ENCODE measurements around the gene PTGR3. TPM values are rescaled to one million over a fixed set of nuclear protein-coding genes. Genes with fewer than 3 reads are reported as not detected.

PTGR3 gene
- total and polyA plus RNA-seq, 10 donors: 11.1 to 43.8 (median 30.0) TPM

- intact Hi-C loops (cut with DNase I; ENCODE audit: low total_unique reads): no loop called here
- no peak for DNase-seq
- peaks cover 0 to 7% (median 0%) of the 10 kb centered on the region in 6 donors for H3K36me3 ChIP-seq
- no peaks in the 10 kb centered on the region for H3K9me3 ChIP-seq
- TF ChIP-seq POLR2A (IDR thresholded peaks at IDR 0.05) (no peak), CTCF (IDR thresholded peaks at IDR 0.05 in 8 of 11, conservative IDR thresholded peaks at IDR 0.05 in 3 of 11) (no peak), POLR2AphosphoS5 (IDR thresholded peaks at IDR 0.05) (no peak)
- H3K27me3 ChIP-seq (replicated peaks in 1 of 7): no peaks in the 10 kb centered on the region
- peaks cover 0 to 57% (median 23%) of the 10 kb centered on the region in 6 donors for H3K4me1 ChIP-seq
- no peak overlapping the region for H3K27ac ChIP-seq
- no peak overlapping the region for H3K4me3 ChIP-seq
- 86 to 97% (median 93%) methylated on average over 12 of the region's 12 CpGs for WGBS, 5 donors
These were observed 26.0 kb upstream of the PTGR3 start for GRCh38 chr18:75234901-75235300.

DNA sequence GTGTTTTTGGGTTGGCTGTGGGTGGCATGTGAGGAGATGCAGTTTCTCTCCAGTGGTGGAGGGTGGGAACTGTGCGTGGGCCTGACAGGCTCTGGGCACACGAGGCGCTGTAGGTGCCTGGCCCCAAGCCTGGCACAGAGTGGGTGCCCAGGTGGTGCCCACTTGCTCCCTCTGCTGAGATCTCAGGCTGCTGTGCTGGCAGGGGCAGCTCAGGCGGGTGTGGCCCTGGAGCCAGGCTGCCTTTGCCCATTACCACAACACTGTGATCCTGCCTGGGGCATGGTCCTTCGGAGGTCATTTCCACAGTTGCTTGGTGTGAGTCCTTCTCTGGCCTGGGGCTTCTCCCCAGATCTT, 22.1 kb upstream of the PTGR3 start:
- 87 to 98% (median 93%) methylated on average over 4 to 5 of the region's 5 CpGs for WGBS, 5 donors
- Histone ChIP-seq H3K9me3 (no peaks in the 10 kb centered on the region), H3K4me3 (no peak overlapping the region), H3K27ac (no peak overlapping the region), H3K36me3 (peaks cover 0 to 7% (median 0%) of the 10 kb centered on the region in 6 donors), H3K27me3 (replicated peaks in 1 of 7) (no peaks in the 10 kb centered on the region), H3K4me1 (peaks cover 6 to 73% (median 39%) of the 10 kb centered on the region in 6 donors)
- no peak for DNase-seq
- intact Hi-C loops (cut with DNase I; ENCODE audit: low total_unique reads): no loop called here
- no peak for TF ChIP-seq CTCF (IDR thresholded peaks at IDR 0.05 in 8 of 11, conservative IDR thresholded peaks at IDR 0.05 in 3 of 11)
- no peak for TF ChIP-seq POLR2A (IDR thresholded peaks at IDR 0.05)
- TF ChIP-seq POLR2AphosphoS5 (IDR thresholded peaks at IDR 0.05): no peak

GRCh38 chr18:75230163-75231052, 21.5 kb upstream of the PTGR3 start:
- Histone ChIP-seq H3K27me3 (replicated peaks in 1 of 7) (no peaks in the 10 kb centered on the region), H3K9me3 (no peaks in the 10 kb centered on the region), H3K4me1 (peaks cover 6 to 73% (median 39%) of the 10 kb centered on the region in 6 donors), H3K4me3 (no peak overlapping the region), H3K36me3 (peaks cover 0 to 7% (median 0%) of the 10 kb centered on the region in 6 donors), H3K27ac (peak overlapping the region in 1 of 8 donors; percentile 6)
- no peak for TF ChIP-seq POLR2A (IDR thresholded peaks at IDR 0.05)
- TF ChIP-seq POLR2AphosphoS5 (IDR thresholded peaks at IDR 0.05): no peak
- TF ChIP-seq CTCF (IDR thresholded peaks at IDR 0.05 in 8 of 11, conservative IDR thresholded peaks at IDR 0.05 in 3 of 11): no peak
- 57 to 73% (median 62%) methylated on average over 17 of the region's 17 CpGs for WGBS, 5 donors
- intact Hi-C loops (cut with DNase I; ENCODE audit: low total_unique reads): no loop called here
- DNase-seq: no peak

DNA sequence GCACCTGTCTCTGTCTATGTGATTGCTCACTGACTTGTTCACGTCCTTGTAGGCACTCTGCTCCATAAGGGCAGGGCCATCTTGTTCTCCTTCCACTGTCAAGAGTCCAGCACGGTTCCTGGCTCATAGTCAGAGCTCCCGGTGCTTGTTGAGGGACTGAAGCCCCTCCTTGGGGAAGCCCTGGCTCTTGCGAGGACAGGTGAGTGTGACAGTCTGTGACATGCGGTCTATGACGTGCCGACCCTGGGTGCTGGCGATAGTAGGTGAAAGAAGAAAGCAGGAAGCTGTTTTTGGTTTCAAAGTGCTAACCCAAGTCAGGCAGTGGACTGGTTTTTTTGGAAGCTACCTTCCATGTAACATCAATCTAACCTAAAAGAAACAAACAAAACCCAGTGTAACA, 20.5 kb upstream of the PTGR3 start:
- DNase-seq: peak; percentile 71
- no peak for TF ChIP-seq POLR2AphosphoS5 (IDR thresholded peaks at IDR 0.05)
- no peak for TF ChIP-seq POLR2A (IDR thresholded peaks at IDR 0.05)
- no peak for TF ChIP-seq CTCF (IDR thresholded peaks at IDR 0.05 in 8 of 11, conservative IDR thresholded peaks at IDR 0.05 in 3 of 11)
- no peaks in the 10 kb centered on the region for H3K9me3 ChIP-seq
- peak overlapping the region in 3 of 8 donors; percentile 5 to 14 (median 6) for H3K27ac ChIP-seq
- intact Hi-C loops (cut with DNase I; ENCODE audit: low total_unique reads): no loop called here
- H3K27me3 ChIP-seq (replicated peaks in 1 of 7): no peaks in the 10 kb centered on the region
- H3K4me1 ChIP-seq: peaks cover 6 to 81% (median 40%) of the 10 kb centered on the region in 6 donors
- H3K4me3 ChIP-seq: no peak overlapping the region
- WGBS, 5 donors: 87 to 91% (median 89%) methylated on average over 8 of the region's 8 CpGs
- no peaks in the 10 kb centered on the region for H3K36me3 ChIP-seq
